MV-4-11 (cell line): Measurements from ENCODE around the gene NIPAL3.

Experiments used
- DNase-seq: peaks from one replicate; lab custom pipeline; 2025; lab: John Stamatoyannopoulos, UW

The NIPAL3 gene

DNA sequence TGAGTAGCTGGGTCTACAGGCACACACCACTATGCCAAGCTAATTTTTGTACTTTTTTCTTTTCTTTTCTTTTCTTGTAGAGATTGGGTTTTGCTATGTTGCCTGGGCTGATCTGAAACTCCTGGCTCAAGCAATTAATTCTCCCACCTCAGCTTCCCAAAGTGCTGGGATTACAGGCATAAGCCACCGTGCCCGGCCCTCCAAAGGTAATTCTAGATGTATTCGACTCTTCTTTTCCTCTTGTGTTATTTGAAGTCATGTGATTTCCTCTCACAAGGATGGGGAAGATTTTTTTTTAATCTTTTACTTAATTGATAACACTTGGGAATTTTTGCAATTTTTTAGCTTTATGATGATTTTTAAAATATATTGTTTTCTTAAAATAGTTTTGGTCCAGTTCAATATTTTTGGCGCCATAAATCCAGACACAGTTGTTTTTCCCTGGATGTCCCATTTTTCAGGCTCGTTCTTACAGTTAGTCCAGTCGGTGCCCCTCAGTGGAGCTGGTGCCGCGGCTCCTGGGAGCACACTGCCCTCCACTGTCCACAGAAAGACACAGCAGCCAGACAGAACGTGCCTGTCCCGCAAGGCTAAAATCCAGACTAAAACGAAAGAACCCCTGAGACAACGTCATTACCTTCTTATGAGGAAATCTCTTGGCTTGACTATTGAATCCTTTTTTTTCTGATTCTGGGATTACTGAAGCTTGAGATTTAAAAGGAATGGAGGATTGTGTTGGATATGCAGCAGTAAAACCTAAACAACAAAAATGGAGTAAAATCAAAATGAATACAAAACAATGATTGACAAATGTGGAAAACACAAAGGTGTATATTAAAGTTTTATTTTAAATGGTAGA, 24.4 kb upstream of the NIPAL3 start:
- DNase-seq = peak; percentile 62

DNA sequence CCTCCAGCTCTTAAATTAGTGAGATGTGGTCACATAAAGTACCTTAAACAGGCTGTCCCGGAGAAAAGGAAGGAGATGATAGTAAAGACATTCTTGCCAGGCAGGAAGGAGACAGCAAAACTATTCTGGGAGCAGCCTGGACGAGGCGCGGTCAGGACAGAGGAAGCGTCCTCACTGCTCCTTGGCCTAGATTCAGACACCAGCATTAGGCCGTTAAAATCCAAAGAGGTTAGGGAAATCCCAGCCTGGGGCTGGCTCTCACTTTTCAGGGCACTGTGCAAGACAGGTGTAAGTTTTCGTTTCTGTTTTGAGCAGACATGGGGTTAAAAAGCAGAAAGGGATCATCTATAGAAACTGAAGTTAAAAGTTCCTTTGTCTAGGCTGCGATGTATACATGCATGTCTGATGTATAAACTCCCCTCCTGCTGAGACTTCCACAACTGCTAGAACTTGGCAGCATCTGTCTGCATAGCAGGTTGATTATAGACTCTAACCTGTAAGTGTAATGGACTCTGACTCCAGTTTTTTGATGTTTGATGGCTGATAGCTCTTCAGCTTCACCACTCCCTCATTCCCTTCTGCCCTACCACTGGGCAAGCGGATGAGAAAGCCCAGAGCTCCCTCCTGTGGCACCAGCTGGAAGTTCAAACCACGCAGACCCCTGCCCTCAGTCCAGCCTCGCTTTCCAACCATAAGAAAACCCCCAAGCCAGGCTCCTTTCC, 23.6 kb upstream of the NIPAL3 start:
- peak; percentile 36 for DNase-seq

DNA sequence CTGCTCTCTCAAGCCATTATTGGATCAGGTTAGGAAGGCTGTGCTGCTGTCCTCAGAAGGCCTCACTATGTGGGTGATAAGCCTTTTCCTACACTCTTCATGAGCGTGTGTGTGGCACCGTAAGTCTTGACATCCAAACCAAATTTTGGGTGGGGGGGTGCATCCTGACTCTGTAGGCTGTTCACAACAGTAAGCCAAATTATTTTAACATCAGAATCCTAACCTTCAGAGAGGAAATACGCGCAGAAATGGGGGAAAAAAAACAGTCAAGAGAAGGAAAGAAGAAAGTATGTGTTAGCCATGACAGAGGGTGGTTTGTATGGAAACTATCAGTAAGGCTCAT, 23.0 kb upstream of the NIPAL3 start:
- no peak for DNase-seq

DNA sequence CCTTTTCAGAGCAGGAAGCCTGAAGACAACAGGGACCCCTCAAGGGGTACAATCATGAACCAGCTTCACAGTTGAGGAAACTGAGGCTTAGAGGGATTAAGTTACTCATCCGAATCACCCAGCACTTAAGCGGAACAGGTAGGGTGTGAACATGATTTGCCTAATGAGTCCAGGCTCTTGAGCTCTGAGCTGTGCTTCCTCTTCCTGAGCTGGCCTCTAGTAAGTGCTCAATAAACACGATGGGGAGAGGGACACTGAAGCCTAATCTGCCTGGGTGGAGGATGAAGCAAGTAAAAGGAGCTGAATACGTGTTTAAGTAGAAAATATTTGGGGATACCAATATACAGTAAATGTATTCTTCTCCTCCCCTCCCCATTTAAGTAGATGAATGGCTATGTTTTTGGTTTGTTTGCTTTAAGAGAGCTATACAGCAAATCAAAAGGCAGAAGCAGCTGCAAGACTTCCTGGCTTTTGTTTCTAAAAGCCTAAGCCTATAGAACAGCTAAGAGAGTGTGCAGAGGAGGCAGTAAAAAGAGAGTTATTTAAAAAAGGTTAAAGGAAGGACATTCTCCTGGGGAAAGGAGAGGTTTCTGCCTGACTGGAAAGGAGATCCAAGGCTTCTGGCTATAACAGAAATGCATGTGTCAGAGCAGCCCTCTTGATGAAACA, 22.5 kb upstream of the NIPAL3 start:
- peak; percentile 21 for DNase-seq

DNA sequence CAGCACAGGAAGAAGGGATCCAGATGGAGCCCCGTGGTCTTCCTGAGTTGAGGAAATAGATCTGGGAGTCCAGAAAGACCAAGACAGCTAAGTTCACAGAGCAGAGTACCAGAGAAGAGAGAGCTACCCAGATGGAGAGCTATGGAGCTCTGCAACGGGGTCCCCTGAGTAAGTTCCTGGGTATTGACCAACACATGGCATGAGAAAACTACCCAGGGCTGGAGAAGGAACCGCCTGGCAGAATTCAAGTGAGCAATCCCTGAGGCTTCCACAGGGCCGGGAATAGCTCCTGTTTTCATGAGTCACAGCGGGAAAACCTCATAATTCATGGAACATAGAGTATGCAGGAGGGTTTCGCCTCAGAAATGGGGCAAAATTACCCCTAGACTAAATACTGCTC, 21.7 kb upstream of the NIPAL3 start:
- DNase-seq = no peak

DNA sequence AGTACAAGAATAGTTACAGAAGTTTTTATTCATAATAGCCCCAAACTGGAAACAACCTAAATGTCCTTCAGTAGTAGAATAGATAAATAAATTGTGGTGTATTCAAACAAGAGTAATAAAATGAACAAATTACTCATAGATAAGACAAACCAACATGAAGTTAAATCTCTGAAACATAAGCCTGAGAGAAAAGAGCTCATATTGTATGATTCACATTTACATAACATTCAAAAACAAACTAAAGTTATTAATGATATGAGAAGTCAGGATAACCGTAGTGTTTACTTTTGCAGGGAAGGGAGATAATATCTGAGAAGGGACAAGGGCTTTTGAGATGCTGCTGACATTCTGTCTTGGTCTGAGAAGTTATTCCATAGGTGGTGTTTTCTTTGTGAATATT, 15.5 kb upstream of the NIPAL3 start:
- no peak for DNase-seq

DNA sequence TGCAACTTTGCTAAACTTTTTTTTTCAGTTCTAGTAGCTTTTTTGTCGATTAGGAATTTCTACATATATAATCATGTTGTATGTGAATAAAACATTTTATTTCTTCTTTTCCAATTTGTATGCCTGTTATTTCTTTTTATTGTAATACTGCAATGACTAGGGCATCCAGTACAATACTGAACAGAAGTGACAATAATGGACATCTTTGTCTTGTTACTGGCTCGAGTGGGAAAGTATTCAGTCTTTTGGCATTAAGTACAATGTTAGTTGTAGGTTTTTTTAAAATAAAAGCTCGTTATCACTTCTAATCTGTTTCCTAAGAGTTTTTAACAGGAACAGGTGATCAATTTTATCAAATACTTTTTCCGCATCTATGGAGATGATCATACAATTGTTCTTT, 11.8 kb upstream of the NIPAL3 start:
- DNase-seq = no peak

DNA sequence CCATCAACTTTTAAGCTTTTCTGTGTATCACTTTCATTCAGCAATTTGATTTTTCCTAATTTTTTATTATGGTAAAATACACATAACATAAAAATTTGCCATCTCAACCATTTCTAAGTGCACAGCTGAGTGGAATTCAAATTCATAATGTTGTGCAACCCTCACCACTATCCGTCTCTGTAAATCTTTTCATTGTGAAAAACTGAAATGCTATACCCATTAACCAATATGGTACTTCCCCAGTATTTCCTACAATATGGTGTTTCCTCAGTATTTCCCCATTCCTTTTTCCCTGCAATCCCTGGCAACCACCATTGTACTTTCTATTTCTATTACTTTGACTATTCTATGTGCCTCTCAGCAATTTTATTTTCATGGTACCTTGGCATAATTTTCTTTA, 8.8 kb upstream of the NIPAL3 start:
- DNase-seq = peak; percentile 18

DNA sequence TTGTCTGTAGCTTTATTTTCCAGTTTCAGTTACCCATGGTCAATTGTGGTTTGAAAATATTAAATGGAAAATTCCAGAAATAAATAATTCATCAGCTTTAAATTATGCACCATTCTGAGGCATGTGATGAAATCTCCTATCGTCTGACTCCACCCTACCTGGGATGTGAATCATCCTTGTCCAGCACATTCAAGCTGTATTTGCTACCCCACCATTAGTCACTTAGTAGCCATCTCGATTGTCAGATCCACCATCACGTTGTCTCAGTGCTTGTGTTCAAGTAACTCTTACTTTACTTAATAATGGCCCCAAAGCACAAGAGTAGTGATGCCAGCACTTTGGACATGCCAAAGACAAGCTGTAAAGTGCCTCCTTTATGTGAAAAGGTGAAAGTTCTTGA, 6.1 kb upstream of the NIPAL3 start:
- DNase-seq = no peak

DNA sequence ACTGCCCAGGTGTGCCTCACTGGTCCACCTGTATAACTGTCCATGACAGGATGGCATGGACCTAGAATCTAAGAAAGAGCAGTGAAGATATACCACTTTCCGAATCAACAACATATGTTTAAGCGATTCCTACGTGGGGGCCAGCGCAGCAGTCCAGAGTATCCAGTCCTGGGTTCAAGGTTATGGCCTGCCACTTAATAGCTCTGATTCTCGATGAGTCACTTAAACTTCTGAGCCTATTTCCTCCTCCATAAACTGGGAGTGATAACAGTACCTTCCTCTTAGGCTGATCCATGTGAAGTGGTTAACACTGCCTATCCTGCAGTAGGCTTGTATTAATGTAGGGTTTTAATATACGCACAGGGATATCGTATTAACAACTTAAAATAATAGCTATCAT, 4.9 kb upstream of the NIPAL3 start:
- DNase-seq = no peak

DNA sequence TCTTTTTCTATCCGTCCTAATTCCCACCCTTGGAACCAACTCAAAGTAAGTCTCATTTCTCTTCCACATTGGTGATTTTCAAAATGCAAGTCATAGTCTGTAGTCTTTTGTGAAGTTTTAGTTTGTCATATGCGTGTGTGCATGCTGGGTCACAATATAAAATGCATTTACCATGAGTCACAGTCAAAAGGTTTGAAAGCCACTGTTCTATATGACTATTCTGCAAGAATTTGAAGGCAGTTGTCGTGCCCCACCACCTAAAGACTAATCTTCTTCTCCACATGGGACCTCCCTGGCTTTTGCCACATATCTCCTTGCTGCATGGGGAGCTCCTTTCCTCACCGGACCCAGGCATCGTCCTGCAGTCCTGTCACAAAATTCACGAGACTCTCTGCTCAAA, 3.6 kb upstream of the NIPAL3 start:
- no peak for DNase-seq

DNA sequence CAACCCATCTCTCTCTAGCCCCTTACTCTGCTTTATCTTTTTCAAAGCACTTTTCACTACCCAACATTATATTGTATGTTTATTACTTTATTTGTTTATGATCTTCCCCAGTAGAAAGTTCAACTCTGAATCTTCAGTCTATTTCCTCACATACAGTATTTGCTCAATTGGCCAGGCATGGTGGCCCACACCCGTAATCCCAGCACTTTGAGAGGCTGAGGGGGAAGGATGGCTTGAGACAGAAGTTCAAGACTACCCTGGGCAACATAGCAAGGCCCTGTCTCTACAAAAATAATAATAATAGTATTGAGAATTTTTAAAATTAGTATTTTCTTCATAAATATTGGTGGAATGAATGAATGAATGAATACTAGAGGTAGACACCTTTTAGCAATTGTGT, 3.2 kb upstream of the NIPAL3 start:
- no peak for DNase-seq

DNA sequence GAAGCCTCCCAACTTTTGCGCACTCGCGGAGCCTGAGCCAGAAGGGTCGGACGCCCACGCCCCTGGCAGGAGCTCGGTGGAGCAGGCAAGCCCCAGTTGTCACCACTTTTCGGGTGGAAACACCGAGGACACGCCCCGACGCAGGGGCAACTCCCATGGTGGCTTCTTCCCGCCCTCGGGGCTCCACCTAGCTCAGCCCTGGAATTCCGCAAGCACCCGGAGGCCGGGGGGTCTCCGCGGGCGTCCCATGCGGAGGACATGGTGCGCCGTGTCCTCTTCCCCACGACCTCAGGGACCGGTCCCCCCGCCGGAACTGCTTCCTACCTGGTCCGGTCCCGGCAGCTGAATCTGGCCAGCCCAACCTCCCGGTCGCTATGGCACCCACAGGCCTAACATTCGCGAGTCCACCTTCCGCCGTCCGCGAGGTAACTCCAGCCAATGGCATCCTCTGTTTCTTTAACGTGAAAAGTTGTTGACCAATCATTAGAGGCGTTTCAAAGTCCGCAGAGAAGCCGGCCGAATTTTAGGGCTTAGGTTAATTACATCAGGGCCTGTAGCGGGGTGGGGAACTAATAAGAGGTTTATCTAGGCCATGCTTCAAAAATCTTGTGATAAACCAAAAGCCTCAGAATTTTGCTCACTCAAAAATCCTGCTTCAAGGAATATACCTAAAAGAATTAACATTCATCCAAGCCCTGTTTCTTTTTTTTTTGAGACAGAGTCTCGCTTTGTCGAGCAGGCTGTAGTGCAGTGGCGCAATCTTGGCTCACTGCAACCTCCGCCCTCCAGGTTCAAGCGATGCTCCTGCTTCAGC, 2.0 kb upstream of the NIPAL3 start, which contains the start of gene STPG1:
Gene STPG1 (minus strand): TSS at position 433 of the 814 bp plus-strand sequence. CDS start 12,394 bp downstream, outside the sequence.
- peak; percentile 84 for DNase-seq

DNA sequence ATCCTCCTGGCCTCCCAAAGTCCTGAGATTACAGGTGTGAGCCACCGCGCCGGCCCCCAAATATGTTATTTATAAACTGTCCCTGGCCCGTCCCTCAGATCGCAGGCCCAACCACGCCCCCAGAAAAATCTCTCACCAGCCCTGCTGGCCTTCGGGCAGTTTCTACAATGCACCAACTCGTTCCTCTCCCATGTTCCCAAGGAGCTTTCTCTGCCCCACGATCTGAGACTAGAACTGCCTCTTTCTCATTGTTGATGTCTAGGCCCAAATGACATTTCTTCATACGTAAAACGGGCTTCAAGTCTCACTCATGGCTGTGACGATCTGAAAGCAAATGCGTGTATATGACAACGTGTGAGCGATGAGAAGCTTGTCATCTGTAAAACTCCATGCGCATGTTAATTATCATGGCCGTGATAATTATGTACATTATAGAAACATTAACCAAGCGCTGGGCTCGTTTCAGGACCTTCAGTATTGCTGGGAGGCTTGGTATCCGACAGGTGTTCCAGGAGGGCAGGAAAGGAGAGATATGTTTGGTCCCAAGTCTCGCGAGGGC, 748 bp upstream of the NIPAL3 start:
- no peak for DNase-seq

DNA sequence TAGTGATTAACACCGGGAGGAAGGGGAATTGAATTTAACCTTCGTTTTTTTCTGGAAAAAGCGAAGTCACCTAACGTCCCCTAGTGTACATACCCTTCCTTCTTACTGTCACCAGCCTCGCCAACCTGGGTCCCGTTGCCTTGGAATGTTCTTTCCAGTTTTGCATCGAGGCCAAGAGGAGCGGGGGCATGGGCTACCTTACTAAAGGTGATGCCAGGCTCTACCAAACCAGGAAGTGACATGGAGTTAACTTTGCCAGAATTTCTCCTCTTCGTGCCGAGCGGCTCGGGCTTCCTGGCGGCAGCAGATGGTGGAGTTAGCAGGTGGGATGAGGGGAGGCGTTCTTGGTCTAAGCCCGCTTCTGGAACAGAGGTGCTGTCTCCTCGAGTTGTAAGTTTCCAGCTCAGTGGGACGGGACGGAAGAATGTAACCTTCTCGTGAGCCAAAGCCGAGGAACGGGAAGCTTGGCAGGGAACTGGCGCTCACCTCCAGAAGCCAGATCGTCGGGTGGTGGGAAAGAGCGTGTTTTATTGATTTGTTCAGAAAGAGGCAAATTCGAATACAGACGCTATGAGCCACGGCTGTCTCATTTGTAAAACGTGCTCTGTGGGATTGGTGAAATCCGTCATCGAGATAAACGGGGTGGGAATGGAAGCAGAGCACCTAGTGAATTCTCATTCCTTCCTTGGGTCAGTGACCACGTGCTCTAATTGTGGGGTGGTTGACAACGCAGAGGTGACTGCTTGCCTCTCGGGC, 486 bp downstream of the NIPAL3 start:
- DNase-seq = no peak

DNA sequence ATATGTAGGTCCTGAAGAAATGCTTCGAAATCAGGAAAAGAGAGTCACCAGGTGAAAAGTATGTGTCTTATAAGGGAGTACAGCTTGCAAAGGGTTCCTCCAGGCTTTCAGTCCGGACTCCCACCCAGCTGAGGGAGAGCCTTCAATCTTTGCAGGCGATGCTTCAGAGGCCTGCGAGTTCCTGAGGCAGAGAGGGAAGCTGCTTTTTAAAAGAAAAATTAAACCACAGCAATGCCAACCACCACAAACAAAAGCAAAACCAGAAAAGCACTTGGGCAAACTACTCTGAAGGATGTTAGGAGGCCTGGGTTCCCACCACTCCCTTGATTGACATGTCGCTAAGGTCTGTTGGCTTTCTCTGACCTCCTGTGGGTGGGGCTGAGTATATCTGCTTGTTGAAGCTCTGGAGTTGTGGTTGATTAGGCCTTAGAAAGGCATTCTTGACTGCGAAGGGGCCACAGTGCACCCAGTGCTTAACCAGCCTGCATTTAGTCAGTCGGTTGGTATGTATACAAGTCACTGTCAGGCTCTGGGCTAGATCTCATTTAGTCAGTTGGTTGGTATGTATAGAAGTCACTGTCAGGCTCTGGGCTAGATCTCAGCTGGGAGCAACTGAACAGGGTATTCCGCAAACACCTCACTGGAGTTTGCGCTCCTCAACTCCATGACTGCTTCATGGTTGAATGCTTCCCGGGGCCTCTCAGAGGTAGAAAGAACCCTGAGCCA, 1.2 kb downstream of the NIPAL3 start:
- peak; percentile 78 for DNase-seq

DNA sequence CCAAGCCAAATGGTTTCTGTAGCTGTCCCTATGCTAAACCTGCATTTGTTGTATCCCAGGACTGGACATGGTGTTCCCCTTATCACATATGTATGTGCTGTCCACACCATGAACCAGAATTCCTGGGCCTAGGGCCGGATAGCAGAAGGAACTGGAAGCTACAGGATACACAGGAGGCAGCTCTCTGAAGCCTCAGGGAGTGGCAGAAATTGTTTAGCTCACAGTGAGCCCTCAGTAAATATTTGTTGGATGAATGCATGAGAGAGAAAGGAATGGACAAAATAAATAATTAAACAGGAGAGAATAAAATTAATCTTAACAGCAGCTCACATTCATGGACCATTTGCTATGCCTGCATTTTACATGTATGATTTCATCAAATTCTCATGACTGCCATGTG, 2.1 kb downstream of the NIPAL3 start:
- DNase-seq = no peak

DNA sequence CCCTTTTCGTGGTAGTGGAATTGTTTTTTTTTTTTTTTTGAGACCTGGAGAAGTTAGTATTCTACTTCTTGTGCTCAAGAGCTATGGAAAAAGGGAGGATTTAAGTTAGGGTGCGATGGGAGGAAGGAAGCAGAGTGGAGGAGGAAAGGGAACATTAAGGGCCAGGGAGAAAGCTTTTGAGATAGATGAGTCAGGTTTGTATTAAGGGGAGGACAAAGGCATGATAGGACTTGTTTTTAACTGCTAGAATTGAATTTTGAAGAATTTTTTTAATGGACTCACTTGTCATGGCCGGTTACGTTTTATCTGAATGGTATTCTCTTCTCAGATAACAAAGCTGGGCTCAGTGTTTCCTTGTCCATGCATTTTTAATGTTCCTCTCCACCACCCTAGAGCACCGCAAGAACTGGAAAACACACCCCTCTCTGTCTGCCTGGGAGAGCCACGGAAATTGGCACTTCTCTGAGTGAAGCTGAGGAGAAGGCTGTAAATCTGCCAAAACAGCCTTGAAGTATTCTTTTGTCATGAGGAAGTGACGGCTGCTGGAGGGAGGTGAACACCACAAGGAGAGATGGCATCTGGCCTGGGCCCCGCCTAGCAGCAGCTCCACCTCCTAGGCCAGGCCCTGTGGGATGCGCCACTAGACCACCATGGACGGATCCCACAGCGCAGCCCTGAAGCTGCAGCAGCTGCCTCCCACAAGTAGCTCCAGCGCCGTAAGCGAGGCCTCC, 3.5 kb downstream of the NIPAL3 start:
- peak; percentile 91 for DNase-seq

DNA sequence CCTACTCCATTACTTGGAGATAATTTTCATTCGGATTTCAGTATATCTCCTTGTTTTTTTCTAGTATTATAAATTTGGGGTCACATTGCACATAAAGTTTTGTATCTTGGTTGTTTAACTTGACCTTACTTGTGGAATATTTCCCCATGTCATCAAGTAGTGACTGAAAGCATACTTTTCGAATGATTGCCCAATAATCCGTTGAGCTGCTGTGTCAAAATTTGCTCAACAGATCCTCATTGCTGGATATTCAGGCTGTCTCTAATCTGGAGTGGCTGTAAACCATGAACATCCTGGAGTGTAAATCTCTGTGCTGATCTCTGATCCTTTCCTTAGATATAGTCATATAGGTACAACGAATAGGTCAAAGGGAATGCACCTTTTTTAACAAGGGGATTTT, 4.9 kb downstream of the NIPAL3 start:
- DNase-seq = peak; percentile 75

DNA sequence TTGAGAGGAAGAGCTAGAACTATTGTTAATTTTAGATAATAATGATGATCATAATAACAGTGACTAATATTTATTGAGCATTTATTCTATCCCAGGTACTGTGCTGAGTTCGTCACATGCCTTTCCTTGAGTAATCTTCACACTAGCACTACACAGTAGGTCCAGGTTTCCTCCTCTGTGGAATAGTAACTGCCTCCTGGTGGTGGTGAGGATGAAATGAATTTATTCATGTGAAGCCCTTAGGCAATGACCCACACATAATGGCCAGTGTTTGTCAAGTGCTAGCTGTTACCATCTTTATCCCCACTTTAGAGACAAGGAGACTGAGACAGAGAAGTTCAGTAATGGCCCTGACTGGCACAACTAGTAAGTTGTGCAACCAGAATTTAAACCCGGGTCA, 5.9 kb downstream of the NIPAL3 start:
- DNase-seq = no peak
